Caco-2 (cell line): Measurements from ENCODE around the gene UBAP1. TPM values are rescaled to one million over a fixed set of nuclear protein-coding genes. Genes with fewer than 3 reads are reported as not detected.

Experiments used
- Bru-seq: library from RNA; stranded (reverse); fragments of 400-500 nt; gene quantifications from one replicate; lab custom pipeline; 2021; lab: Mats Ljungman, UMichigan
- BruChase-seq, 2 experiments: library from RNA; stranded (reverse); fragments of 400-500 nt; gene quantifications; one replicate each; lab custom pipeline; 2021; lab: Mats Ljungman, UMichigan
- BruUV-seq: library from RNA; stranded (reverse); fragments of 400-500 nt; replicated peaks from 2 replicates; lab custom pipeline; 2021; lab: Mats Ljungman, UMichigan
- CTCF ChIA-PET: fragments of 300-600 bp; sonication (Branson Sonifier 250); formaldehyde crosslinking; loops from one replicate; lab custom pipeline; 2022; ENCODE audit warnings: antibody characterized with exemption; lab: Charles Lee
- POLR2A ChIA-PET: fragments of 300-600 bp; sonication (Branson Sonifier 250); formaldehyde crosslinking; loops from one replicate; lab custom pipeline; 2022; ENCODE audit warnings: antibody characterized with exemption; lab: Charles Lee
- DNase-seq, 2 experiments: peaks; one replicate each; pipeline versions ENCODE4 v3.0.0 to v3.0.0-alpha.2; 2020 to 2022
- H3K27me3 ChIP-seq: replicated peaks from 2 replicates; pipeline ENCODE4 v1.6.0; 2011; ENCODE audit warnings: low read length; ENCODE audit not compliant: control insufficient read depth, insufficient read depth
- H3K36me3 ChIP-seq: 2 replicates; pipeline ENCODE4 v1.5.1; 2011; ENCODE audit warnings: low read length; ENCODE audit not compliant: control insufficient read depth, insufficient read depth
- H3K4me1 ChIP-seq: fragments of 250-450 bp; sonication (Bioruptor Pico); 2 replicates; pipeline ENCODE4 v1.5.1; 2020; ENCODE audit warnings: mild to moderate bottlenecking
- H3K4me3 ChIP-seq: 2 replicates; pipeline ENCODE4 v1.5.1; 2011; ENCODE audit warnings: low read depth, mild to moderate bottlenecking, control low read depth, low read length
- H3K9me3 ChIP-seq: fragments of 250-450 bp; sonication (Bioruptor Pico); 2 replicates; pipeline ENCODE4 v1.5.1; 2020; ENCODE audit warnings: mild to moderate bottlenecking, moderate library complexity
- H3K27ac Mint-ChIP-seq: one replicate; pipeline ENCODE4 v1.8.0; 2022; ENCODE audit warnings: mixed read lengths; ENCODE audit not compliant: unreplicated experiment
- H3K27me3 Mint-ChIP-seq: one replicate; pipeline ENCODE4 v1.8.0; 2022; ENCODE audit warnings: mixed read lengths; ENCODE audit not compliant: insufficient read depth, unreplicated experiment
- H3K36me3 Mint-ChIP-seq: one replicate; pipeline ENCODE4 v1.8.0; 2022; ENCODE audit warnings: mild to moderate bottlenecking, mixed read lengths; ENCODE audit not compliant: insufficient read depth, unreplicated experiment
- H3K4me1 Mint-ChIP-seq: one replicate; pipeline ENCODE4 v1.8.0; 2022; ENCODE audit warnings: low read depth, mixed read lengths; ENCODE audit not compliant: unreplicated experiment
- H3K4me3 Mint-ChIP-seq: one replicate; pipeline ENCODE4 v1.8.0; 2022; ENCODE audit warnings: mild to moderate bottlenecking, moderate library complexity, mixed read lengths; ENCODE audit not compliant: unreplicated experiment
- H3K9me3 Mint-ChIP-seq: one replicate; pipeline ENCODE4 v1.8.0; 2022; ENCODE audit warnings: mixed read lengths; ENCODE audit not compliant: unreplicated experiment
- intact Hi-C: fragments of 100-400 bp; cut with micrococcal nuclease; formaldehyde crosslinking; loops from one replicate; pipeline ENCODE4 v1.10.0; 2022; ENCODE audit not compliant: unreplicated experiment
- long read RNA-seq: library from polyadenylated mRNA; stranded (forward); transcript quantifications from one replicate; pipeline ENCODE4 v2.0.0, GENCODE V29; 2022
- total RNA-seq: library from RNA; stranded (reverse); gene quantifications from 2 replicates; pipeline ENCODE4 v1.2.3, GENCODE V29; 2022
- TF ChIP-seq, protein P1 (sequence below), 2 experiments: fragments of 200-600 bp in 1 of 2; IDR thresholded peaks; 1 replicate in 1 of 2; 2 replicates in 1 of 2; pipeline versions ENCODE4 v1.5.1 to v1.8.0; 2011 to 2022; ENCODE audit warnings: antibody characterized with exemption in 1 of 2, control low read depth in 1 of 2, inconsistent platforms in 1 of 2, low read depth in 1 of 2, low read length in 1 of 2, mild to moderate bottlenecking in 1 of 2, moderate library complexity in 1 of 2; ENCODE audit not compliant: insufficient read depth in 1 of 2, severe bottlenecking in 1 of 2, unreplicated experiment in 1 of 2

The UBAP1 gene
- total RNA-seq (32.5 and 33.2 TPM in 2 replicates), Bru-seq, nascent RNA (percentile 82 among the genes with signal in this experiment), BruChase-seq, experiment 1, labeled RNA remaining after a 2-hour chase (percentile 81 among the genes with signal in this experiment), BruChase-seq, experiment 2, labeled RNA remaining after a 6-hour chase (percentile 80 among the genes with signal in this experiment)
- long read RNA-seq, transcript UBAP1-201 (7 exons, 2,735 nt) = major isoform, 27 of 39 reads
- long read RNA-seq, partial matches to known transcripts = 6 of 39 reads
- long read RNA-seq, other reads (novel, unspliced or antisense) = 5 of 39 reads

DNA sequence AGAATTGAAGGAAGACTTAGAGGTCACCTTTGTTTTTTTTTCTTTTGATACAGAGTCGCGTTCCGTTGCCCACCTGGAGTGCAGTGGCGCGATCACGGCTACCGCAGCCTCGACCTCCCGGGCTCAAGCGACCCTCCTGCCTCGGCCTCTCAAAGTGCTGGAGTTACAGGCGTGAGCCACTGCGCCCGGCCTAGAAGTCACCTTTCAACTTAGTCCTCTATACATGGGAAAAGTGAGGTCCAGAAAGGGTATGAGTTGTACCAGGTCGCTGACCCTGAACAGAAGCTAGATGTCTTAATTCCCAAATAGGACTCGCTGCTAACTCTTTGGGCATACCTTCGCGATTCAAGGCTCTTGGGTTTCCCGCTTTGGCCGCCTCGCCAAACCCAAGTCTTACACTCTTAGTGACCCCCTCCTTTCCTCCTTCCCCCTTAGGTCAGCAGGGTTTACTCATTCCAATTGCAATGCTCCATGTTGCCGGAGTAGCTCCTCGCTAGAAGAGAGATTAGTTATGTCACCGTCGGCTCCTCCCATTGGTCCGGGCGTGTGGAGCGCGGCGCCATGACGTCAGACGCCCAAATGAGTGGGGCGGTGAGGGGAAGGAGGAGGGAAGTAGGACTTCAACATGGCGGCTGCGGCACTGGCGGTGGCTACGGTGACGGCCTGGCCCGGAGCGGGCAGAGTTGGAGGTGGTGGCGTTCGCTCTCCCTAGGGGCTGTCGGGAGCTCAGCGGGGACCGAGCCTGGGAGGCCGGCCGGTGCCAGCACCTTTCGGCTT, at the start of gene UBAP1:
Gene UBAP1 (plus strand): TSS at position 608 of the 777 bp plus-strand sequence. CDS start 41,872 bp downstream, outside the sequence.
- Mint-ChIP-seq H3K27ac (peak within 1 kb of the TSS; percentile 98), H3K36me3 (peaks cover 21% of the 10 kb centered on the region), H3K9me3 (no peaks in the 10 kb centered on the region), H3K27me3 (no peaks in the 10 kb centered on the region), H3K4me1 (no peaks in the 10 kb centered on the region), H3K4me3 (peak within 1 kb of the TSS; percentile 100)
- Histone ChIP-seq H3K27me3 (no peaks in the 10 kb centered on the region), H3K9me3 (no peaks in the 10 kb centered on the region), H3K36me3 (no peaks in the 10 kb centered on the region), H3K4me1 (no peaks in the 10 kb centered on the region; the same call in 1 of the 2 replicates), H3K4me3 (peak within 1 kb of the TSS; percentile 69)
- POLR2A ChIA-PET = interaction anchor here (0.5 to 1.2 kb wide), 18 partner anchors 8 to 1635 kb away, joined by 3 to 8 read pairs (median 4); partner anchors contain the start of gene NOL6
- CTCF ChIA-PET = interaction anchor here (0.8 to 1.0 kb wide), 4 partner anchors 8 to 74 kb away, joined by 3 to 5 read pairs (median 4); no protein-coding TSS in a partner anchor
- TF ChIP-seq, protein P1, sequence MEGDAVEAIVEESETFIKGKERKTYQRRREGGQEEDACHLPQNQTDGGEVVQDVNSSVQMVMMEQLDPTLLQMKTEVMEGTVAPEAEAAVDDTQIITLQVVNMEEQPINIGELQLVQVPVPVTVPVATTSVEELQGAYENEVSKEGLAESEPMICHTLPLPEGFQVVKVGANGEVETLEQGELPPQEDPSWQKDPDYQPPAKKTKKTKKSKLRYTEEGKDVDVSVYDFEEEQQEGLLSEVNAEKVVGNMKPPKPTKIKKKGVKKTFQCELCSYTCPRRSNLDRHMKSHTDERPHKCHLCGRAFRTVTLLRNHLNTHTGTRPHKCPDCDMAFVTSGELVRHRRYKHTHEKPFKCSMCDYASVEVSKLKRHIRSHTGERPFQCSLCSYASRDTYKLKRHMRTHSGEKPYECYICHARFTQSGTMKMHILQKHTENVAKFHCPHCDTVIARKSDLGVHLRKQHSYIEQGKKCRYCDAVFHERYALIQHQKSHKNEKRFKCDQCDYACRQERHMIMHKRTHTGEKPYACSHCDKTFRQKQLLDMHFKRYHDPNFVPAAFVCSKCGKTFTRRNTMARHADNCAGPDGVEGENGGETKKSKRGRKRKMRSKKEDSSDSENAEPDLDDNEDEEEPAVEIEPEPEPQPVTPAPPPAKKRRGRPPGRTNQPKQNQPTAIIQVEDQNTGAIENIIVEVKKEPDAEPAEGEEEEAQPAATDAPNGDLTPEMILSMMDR (IDR thresholded peaks at IDR 0.05; ENCODE audit: insufficient read depth in 1 of 2, low read depth in 1 of 2, low read length in 1 of 2, severe bottlenecking in 1 of 2, unreplicated experiment in 1 of 2) = no peak
- BruUV-seq = TSS peak; percentile 88
- peak; percentile 96 to 97 for DNase-seq
- intact Hi-C loops = loop anchor here (1.0 to 2.0 kb wide), 2 partner anchors 28 to 52 kb away; partner anchors contain the start of gene DCAF12

DNA sequence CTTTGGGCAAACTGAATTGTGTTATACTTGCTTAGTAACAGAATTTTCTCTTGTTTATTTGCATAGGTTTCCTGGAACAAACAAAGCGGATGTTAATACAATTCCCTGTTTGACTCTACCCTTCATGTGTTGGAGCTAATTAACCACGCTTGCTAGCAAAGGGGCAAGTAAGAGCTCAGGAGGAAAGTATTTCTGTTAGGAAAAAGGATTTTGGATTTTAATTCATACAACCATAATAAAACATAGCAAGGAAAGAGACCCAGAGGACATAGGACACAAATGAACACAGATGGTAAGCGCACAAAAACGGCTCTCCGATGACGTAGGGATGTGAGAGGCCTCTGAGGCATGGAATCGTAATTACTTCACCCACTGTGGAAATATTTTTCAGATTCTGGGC, 47.3 kb upstream of the UBAP1 start:
- Mint-ChIP-seq H3K4me1 (peaks cover 7% of the 10 kb centered on the region), H3K27ac (no peak overlapping the region), H3K36me3 (peaks cover 1% of the 10 kb centered on the region), H3K27me3 (no peaks in the 10 kb centered on the region), H3K9me3 (no peaks in the 10 kb centered on the region), H3K4me3 (no peak overlapping the region)
- Histone ChIP-seq H3K4me3 (no peak overlapping the region), H3K36me3 (no peaks in the 10 kb centered on the region), H3K9me3 (no peaks in the 10 kb centered on the region), H3K4me1 (peaks cover 5% of the 10 kb centered on the region), H3K27me3 (no peaks in the 10 kb centered on the region)
- intact Hi-C loops = no loop called here
- no TSS peak for BruUV-seq
- POLR2A ChIA-PET = no interaction called here
- no peak for DNase-seq
- CTCF ChIA-PET = no interaction called here
- TF ChIP-seq, protein P1 (IDR thresholded peaks at IDR 0.05; ENCODE audit: insufficient read depth in 1 of 2, low read depth in 1 of 2, low read length in 1 of 2, severe bottlenecking in 1 of 2, unreplicated experiment in 1 of 2) = no peak

DNA sequence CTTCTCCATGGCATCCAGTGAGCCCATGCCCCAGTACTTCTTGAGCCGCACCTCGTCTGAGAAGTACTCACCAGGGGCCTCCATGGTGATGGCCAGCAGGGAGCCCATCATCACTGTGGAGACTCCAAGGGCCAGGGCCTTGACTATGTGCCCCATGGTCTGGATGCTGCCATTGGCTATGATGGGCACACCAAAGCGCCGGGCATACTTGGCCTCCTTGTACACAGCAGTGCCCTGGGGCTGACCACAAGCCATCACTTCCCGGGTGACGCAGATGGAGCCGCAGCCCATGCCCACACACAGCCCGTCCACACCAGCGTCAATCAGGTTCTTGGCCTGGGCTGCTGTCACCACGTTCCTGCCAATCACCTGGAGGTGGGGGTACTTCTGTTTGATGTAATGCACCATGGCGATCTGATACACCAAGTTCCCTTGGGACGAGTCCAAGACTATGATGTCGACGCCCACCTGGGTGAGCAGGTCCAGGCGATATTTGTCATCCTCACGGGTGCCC, 45.4 kb upstream of the UBAP1 start:
- Histone ChIP-seq H3K27me3 (no peaks in the 10 kb centered on the region), H3K4me3 (no peak overlapping the region), H3K4me1 (no peaks in the 10 kb centered on the region), H3K36me3 (no peaks in the 10 kb centered on the region), H3K9me3 (no peaks in the 10 kb centered on the region)
- H3K27ac Mint-ChIP-seq = no peak overlapping the region
- H3K4me1 Mint-ChIP-seq = no peaks in the 10 kb centered on the region
- POLR2A ChIA-PET = no interaction called here
- no peak for DNase-seq
- intact Hi-C loops = no loop called here
- no TSS peak for BruUV-seq
- H3K27me3 Mint-ChIP-seq = no peaks in the 10 kb centered on the region
- no peak overlapping the region for H3K4me3 Mint-ChIP-seq
- CTCF ChIA-PET = interaction anchor here (0.6 kb wide), 1 partner anchor 97 kb away, joined by 4 read pairs; no protein-coding TSS in a partner anchor
- TF ChIP-seq, protein P1 (IDR thresholded peaks at IDR 0.05; ENCODE audit: insufficient read depth in 1 of 2, low read depth in 1 of 2, low read length in 1 of 2, severe bottlenecking in 1 of 2, unreplicated experiment in 1 of 2) = no peak
- no peaks in the 10 kb centered on the region for H3K9me3 Mint-ChIP-seq
- no peaks in the 10 kb centered on the region for H3K36me3 Mint-ChIP-seq
